GM06990 (cell line): ENCODE data around the gene EPHX1.

ENCODE experiments used
- DNase-seq: peaks from one replicate; pipeline ENCODE4 v3.0.0-alpha.2; 2011; ENCODE audit not compliant: insufficient read length; ENCODE audit errors: extremely low read depth
- H3K27me3 ChIP-seq: replicated peaks from 2 replicates; pipeline ENCODE4 v1.6.0; 2011; ENCODE audit warnings: low read length; ENCODE audit not compliant: control insufficient read depth, insufficient read depth
- H3K36me3 ChIP-seq: 2 replicates; pipeline ENCODE4 v1.5.1; 2011; ENCODE audit warnings: low read length; ENCODE audit not compliant: control insufficient read depth, insufficient read depth
- H3K4me3 ChIP-seq: replicated peaks from 2 replicates; pipeline ENCODE4 v1.5.1; 2011; ENCODE audit warnings: low read depth, mild to moderate bottlenecking, control low read depth, low read length
- TF ChIP-seq, protein P1 (sequence below): IDR thresholded peaks from 2 replicates; pipeline ENCODE4 v1.5.1; 2011; ENCODE audit warnings: low read length, control low read depth, mild to moderate bottlenecking, inconsistent platforms; ENCODE audit not compliant: insufficient read depth, poor library complexity, severe bottlenecking

EPHX1 gene

DNA sequence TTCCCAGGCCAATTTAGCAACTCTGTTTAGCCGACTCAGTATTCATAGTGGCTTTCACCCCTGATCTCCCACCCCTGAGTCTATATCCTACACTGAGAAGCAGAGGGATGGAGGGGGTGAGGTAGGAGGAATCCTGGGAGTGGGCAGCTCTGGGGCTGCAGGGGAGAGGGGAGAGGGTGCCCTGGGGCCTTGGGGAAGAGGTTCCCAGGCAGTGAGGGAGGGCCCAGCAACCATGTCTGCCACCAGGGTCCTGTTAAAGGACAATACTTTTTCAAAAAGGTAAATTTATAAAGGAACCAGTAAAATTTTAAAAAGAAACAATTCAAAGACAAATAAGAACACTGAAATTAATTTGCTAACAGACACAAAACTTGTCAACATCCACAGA, 30.3 kb downstream of the EPHX1 start:
- no peaks in the 10 kb centered on the region for H3K36me3 ChIP-seq
- no peak for DNase-seq
- no peak overlapping the region for H3K4me3 ChIP-seq
- no peaks in the 10 kb centered on the region for H3K27me3 ChIP-seq
- TF ChIP-seq, protein P1, sequence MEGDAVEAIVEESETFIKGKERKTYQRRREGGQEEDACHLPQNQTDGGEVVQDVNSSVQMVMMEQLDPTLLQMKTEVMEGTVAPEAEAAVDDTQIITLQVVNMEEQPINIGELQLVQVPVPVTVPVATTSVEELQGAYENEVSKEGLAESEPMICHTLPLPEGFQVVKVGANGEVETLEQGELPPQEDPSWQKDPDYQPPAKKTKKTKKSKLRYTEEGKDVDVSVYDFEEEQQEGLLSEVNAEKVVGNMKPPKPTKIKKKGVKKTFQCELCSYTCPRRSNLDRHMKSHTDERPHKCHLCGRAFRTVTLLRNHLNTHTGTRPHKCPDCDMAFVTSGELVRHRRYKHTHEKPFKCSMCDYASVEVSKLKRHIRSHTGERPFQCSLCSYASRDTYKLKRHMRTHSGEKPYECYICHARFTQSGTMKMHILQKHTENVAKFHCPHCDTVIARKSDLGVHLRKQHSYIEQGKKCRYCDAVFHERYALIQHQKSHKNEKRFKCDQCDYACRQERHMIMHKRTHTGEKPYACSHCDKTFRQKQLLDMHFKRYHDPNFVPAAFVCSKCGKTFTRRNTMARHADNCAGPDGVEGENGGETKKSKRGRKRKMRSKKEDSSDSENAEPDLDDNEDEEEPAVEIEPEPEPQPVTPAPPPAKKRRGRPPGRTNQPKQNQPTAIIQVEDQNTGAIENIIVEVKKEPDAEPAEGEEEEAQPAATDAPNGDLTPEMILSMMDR: no peak

DNA sequence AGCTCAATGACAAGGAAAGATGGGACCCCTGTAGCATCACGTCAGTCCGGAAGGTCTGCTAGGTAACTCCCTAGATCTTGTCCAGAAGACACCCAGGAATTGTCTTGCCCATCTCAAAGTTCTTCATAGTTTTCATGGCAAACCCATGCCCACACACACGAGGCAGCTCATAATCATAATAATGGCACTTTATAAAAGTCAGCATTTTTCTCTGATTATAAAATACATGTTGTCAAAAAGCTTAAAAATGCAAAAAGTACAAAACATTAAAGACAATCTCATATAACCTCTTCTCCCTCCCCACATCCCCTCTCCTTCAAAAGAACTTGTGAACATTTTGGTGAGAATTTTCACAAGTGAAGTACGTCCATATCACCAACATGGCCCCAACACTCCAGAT, 30.8 kb downstream of the EPHX1 start:
- no peaks in the 10 kb centered on the region for H3K36me3 ChIP-seq
- DNase-seq: no peak
- no peaks in the 10 kb centered on the region for H3K27me3 ChIP-seq
- TF ChIP-seq, protein P1: no peak
- H3K4me3 ChIP-seq: no peak overlapping the region

DNA sequence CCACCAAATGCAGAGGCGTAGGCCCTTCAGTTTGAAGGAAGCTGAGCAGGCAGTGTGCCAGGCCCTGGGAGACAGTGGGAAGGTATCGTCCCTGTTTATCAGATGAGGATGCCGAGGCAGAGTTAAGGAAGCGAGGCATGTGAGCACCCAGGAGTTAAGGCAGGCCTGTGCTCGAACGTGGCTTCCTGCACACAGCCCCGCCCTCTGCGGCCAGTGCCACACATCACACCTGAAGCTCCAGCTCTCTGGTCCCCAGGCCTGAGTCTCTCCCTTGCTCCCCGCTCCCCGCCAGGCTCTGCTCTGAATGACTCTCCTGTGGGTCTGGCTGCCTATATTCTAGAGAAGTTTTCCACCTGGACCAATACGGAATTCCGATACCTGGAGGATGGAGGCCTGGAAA, 32.1 kb downstream of the EPHX1 start:
- TF ChIP-seq, protein P1: no peak
- DNase-seq: no peak
- Histone ChIP-seq H3K27me3 (no peaks in the 10 kb centered on the region), H3K4me3 (no peak overlapping the region), H3K36me3 (peaks cover 6% of the 10 kb centered on the region)

DNA sequence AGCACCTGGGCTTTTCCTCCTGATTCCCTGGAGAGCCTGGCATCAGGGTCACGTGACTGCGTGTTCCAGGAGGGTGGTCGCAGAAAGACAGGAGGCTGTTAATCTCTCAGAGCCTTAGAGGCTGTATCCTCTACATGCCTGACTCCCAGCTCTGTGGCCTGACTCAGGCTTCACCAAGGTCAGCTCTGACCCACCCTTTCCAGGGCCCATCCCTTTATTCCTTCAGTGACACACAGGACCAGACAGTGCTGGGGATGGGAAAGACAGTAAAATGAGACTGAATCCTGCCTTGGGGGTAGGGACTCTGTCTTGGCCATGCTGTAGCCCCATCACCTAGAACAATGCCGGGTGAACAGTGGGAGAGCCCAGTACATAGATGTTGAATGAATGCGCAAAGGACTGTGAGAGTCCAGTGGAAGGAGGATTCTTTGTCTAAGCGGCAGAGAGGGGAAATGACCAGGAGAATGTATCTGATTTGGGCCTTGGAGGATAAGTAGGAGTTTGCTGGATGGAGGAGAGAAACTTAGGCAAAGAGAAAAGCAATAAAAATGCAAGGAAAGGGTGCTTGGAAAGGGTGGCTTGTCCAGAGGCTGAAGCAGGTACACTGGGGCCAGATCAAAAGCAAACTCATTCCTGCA, 33.0 kb downstream of the EPHX1 start:
- H3K4me3 ChIP-seq: no peak overlapping the region
- H3K27me3 ChIP-seq: no peaks in the 10 kb centered on the region
- TF ChIP-seq, protein P1: no peak
- no peak for DNase-seq
- H3K36me3 ChIP-seq: peaks cover 6% of the 10 kb centered on the region

DNA sequence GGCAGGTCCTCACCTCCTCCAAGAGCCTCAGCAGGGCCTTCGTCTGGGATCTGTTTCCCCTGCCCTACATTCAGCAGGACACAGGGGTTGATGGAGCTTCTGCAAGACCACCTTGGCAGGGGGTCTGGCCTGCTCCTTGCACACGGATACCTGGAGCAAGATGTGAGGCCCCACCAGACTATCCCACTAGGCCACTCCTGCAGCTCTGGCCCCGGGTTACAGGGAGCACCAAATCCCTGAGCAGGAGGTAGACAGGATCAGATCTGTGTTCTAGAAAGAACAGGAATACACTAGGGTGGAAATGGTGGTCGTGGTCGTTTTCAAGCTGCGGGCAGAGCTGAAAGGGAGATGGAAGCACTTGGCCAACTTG, 33.5 kb downstream of the EPHX1 start:
- TF ChIP-seq, protein P1: no peak
- H3K36me3 ChIP-seq: peaks cover 6% of the 10 kb centered on the region

DNA sequence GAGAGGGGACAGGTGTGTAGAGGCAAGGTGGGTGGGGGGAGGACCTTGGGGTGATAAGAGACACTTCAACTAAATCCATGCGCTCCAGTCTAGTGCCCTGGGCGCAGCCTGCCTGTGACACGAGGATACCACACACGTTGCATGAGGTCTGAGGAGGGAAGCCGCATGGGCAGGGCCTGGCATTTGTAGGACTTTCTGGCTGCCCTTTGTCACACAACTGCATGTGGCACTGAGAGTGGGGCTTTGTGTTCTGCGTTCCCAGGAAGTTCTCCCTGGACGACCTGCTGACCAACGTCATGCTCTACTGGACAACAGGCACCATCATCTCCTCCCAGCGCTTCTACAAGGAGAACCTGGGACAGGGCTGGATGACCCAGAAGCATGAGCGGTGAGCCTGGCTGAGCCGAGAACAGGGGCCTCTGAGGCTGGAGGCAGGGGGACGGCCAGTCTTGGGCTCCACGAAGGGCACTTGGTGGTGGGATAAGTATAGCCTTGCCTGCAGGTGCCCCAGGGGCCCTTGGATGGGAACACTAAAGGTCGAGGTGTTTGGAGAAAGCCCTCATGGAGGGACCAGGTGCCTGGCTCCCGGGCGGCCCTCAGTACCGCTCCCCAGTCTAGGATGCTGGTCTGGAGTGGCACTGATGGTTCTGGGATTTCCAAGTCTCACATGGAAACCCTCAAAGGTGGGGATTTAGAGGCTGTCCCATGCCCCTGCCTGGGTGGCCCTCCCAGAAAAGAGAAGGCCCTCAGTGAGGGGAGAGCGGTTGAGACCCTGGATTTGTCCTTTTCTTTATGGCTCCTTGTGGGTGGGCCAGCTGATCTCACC, 34.5 kb downstream of the EPHX1 start:
- H3K36me3 ChIP-seq: peaks cover 6% of the 10 kb centered on the region
- DNase-seq: no peak

More for the DNA sequence above, 33.5 kb downstream of the EPHX1 start:
- no peak for DNase-seq
- Histone ChIP-seq H3K4me3 (no peak overlapping the region), H3K27me3 (no peaks in the 10 kb centered on the region)

More for the DNA sequence above, 34.5 kb downstream of the EPHX1 start:
- H3K4me3 ChIP-seq: no peak overlapping the region
- no peaks in the 10 kb centered on the region for H3K27me3 ChIP-seq
- TF ChIP-seq, protein P1: no peak
